Measurements from ENCODE around the gene TTC13. TPM values are rescaled to one million over a fixed set of nuclear protein-coding genes. Genes with fewer than 3 reads are reported as not detected.

TTC13 gene
- total and polyA plus RNA-seq, 2 of the 4 experiments (the other 2 are of a cell fraction): 6.1 to 9.1 TPM

- ATAC-seq (ENCODE audit: low read depth): no peak
- Histone ChIP-seq H3K9me3 (ENCODE audit: control insufficient read depth, insufficient read depth, low read length) (no peaks in the 10 kb centered on the region), H3K9ac (ENCODE audit: low read depth, low read length) (no peak overlapping the region), H2AFZ (replicated peaks; ENCODE audit: low read length, poor library complexity) (no peak overlapping the region), H3K9me1 (ENCODE audit: insufficient read depth, low read length) (0 out of 2 replicates have a peak, but pooled peaks cover 4% of the 10 kb centered on the region), H4K5ac (ENCODE audit: low read depth, low read length) (no peak overlapping the region), H2BK5ac (ENCODE audit: low read depth, low read length, poor library complexity, severe bottlenecking) (no peak overlapping the region), H3K27me3 (ENCODE audit: control insufficient read depth, insufficient read depth, low read length) (no peaks in the 10 kb centered on the region), H2AK5ac (ENCODE audit: low read depth, low read length) (no peak overlapping the region), H3K14ac (replicated peaks; ENCODE audit: low read depth, low read length) (no peak overlapping the region), H2BK15ac (ENCODE audit: low read depth, low read length) (no peak overlapping the region), H3K4ac (ENCODE audit: low read depth, low read length) (no peak overlapping the region), H3K27ac (ENCODE audit: insufficient read depth, low read length) (no peak overlapping the region), H2BK120ac (ENCODE audit: low read depth, low read length) (no peak overlapping the region), H2AK9ac (replicated peaks; ENCODE audit: low read depth, low read length, poor library complexity) (no peak overlapping the region), H4K20me1 (ENCODE audit: insufficient read depth, low read length) (no peaks in the 10 kb centered on the region), H2BK20ac (ENCODE audit: low read depth, low read length) (no peak overlapping the region), H4K91ac (ENCODE audit: insufficient read depth, low read depth, low read length) (no peak overlapping the region), H3K18ac (ENCODE audit: low read depth, low read length) (no peak overlapping the region), H3K4me1 (ENCODE audit: control insufficient read depth, insufficient read depth, low read length) (no peaks in the 10 kb centered on the region), H3K36me3 (ENCODE audit: control insufficient read depth, insufficient read depth, low read length) (no peaks in the 10 kb centered on the region), H3K4me2 (ENCODE audit: low read depth, low read length) (no peak overlapping the region), H3K4me3 (ENCODE audit: insufficient read depth, low read depth, low read length) (no peak overlapping the region), H4K8ac (ENCODE audit: low read depth in 2 of 2, low read length in 2 of 2) (no peak overlapping the region), H3K56ac (ENCODE audit: extremely low read depth, insufficient read depth, low read length) (no peak overlapping the region), H3K23ac (ENCODE audit: low read depth, low read length) (no peak overlapping the region), H3K79me1 (ENCODE audit: low read depth in 1 of 2, low read length in 2 of 2) (peaks cover 4 to 6% of the 10 kb centered on the region in 2 experiments; a peak in 1 of 4 replicates)
- dilution Hi-C loops (cut with HindIII; ENCODE audit: low sequenced_read_pairs, unreplicated experiment) (no loop called here), in situ Hi-C loops (cut with MboI; ENCODE audit: low sequenced_read_pairs) (no loop called here), intact Hi-C loops (cut with micrococcal nuclease) (no loop called here)
- no TSS peak for BruUV-seq (replicated peaks)
- no peak for DNase-seq
- CTCF ChIA-PET: no interaction called here
- no peak for TF ChIP-seq MXI1 (IDR thresholded peaks at IDR 0.05; ENCODE audit: borderline replicate concordance, low read depth, low read length)
- TF ChIP-seq CTCF (conservative IDR thresholded peaks at IDR 0.05; ENCODE audit: low read depth, low read length): no peak
- no peak for TF ChIP-seq RAD21 (IDR thresholded peaks at IDR 0.05; ENCODE audit: low read length)
- TF ChIP-seq MAFK (IDR thresholded peaks at IDR 0.05; ENCODE audit: low read depth, low read length): no peak
- no peak for TF ChIP-seq NFE2L2 (IDR thresholded peaks at IDR 0.05; ENCODE audit: low read depth, low read length)
- TF ChIP-seq, protein P1, sequence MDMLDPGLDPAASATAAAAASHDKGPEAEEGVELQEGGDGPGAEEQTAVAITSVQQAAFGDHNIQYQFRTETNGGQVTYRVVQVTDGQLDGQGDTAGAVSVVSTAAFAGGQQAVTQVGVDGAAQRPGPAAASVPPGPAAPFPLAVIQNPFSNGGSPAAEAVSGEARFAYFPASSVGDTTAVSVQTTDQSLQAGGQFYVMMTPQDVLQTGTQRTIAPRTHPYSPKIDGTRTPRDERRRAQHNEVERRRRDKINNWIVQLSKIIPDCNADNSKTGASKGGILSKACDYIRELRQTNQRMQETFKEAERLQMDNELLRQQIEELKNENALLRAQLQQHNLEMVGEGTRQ (IDR thresholded peaks at IDR 0.05; ENCODE audit: low read depth, low read length): no peak
- no peak for TF ChIP-seq CEBPB (IDR thresholded peaks at IDR 0.05; ENCODE audit: low read depth, low read length)
- no peak for TF ChIP-seq POLR2A (IDR thresholded peaks at IDR 0.05; ENCODE audit: low read depth, low read length)
- no peak for TF ChIP-seq CHD1 (IDR thresholded peaks at IDR 0.05; ENCODE audit: low read depth, low read length)
- POLR2A ChIA-PET (ENCODE audit: unreplicated experiment): interaction anchor here (0.6 kb wide), 1 partner anchor 18 kb away, joined by 4 read pairs; no protein-coding TSS in a partner anchor
- no CpG with 5 or more reads among the region's 2 CpGs for WGBS, 2 experiments (ENCODE audit: extremely low coverage in 2 of 2, insufficient read length in 1 of 2)
These were observed 13.8 kb downstream of the TTC13 start for GRCh38 chr1:230964896-230965295.
